ENCODE data around the gene KDM1B.

GRCh38 chr6:18148304-18149025 lies 6.8 kb upstream of the KDM1B start:
- no peak for TF ChIP-seq ZFHX2 (tag by site-specific recombination; conservative IDR thresholded peaks at IDR 0.05)
- no peak for TF ChIP-seq ZBTB11 (tag by site-specific recombination; conservative IDR thresholded peaks at IDR 0.05; ENCODE audit: low read depth)
- TF ChIP-seq ZNF157 (tag by site-specific recombination; IDR thresholded peaks at IDR 0.05): no peak
- no peak for TF ChIP-seq OVOL3 (tag by site-specific recombination; IDR thresholded peaks at IDR 0.05)
- TF ChIP-seq KLF1 (tag by site-specific recombination; IDR thresholded peaks at IDR 0.05): no peak
- TF ChIP-seq PATZ1 (tag by site-specific recombination; IDR thresholded peaks at IDR 0.05): no peak
